HEK293 (cell line): ENCODE measurements around the gene PCDH1.

Experiments used
- CTCF ChIA-PET: fragments of 350-600 bp; formaldehyde crosslinking; extraction: SDS; loops from one replicate; lab custom pipeline; 2021; ENCODE audit warnings: antibody characterized with exemption; lab: Yijun Ruan, JAX
- POLR2A ChIA-PET: fragments of 300-600 bp; formaldehyde crosslinking; extraction: SDS; loops from one replicate; lab custom pipeline; 2020; ENCODE audit warnings: antibody characterized with exemption, inconsistent platforms; lab: Yijun Ruan, JAX
- H3K27ac ChIP-seq: fragments of 200-500 bp; sonication (Bioruptor generic); 2 replicates; pipeline ENCODE4 v1.5.1; 2014; ENCODE audit warnings: low read depth, low read length, control low read depth, inconsistent platforms; ENCODE audit errors: extremely low read depth
- H3K36me3 ChIP-seq, 2 experiments: fragments of 200-500 bp in 1 of 2; sonication (Bioruptor generic) in 1 of 2; 1 replicate in 1 of 2; 2 replicates in 1 of 2; pipeline ENCODE4 v1.5.1; 2014 to 2017; ENCODE audit warnings: inconsistent platforms in 2 of 2, low read length in 2 of 2; ENCODE audit not compliant: control insufficient read depth in 2 of 2, insufficient read depth in 1 of 2
- H3K4me1 ChIP-seq: fragments of 200-500 bp; sonication (Bioruptor generic); 2 replicates; pipeline ENCODE4 v1.5.1; 2014; ENCODE audit warnings: mild to moderate bottlenecking, low read length, inconsistent platforms; ENCODE audit not compliant: control insufficient read depth, insufficient read depth
- H3K4me3 ChIP-seq: 2 replicates; pipeline ENCODE4 v1.5.1; 2011; ENCODE audit warnings: low read depth, mild to moderate bottlenecking, control low read depth, low read length, moderate library complexity
- H3K9me3 ChIP-seq: fragments of 200-500 bp; sonication (Bioruptor generic); 2 replicates; pipeline ENCODE4 v1.5.1; 2014; ENCODE audit warnings: low read depth, low read length, inconsistent platforms; ENCODE audit not compliant: control insufficient read depth, insufficient read depth
- GLI4 ChIP-seq: fragments of 450-650 bp; formaldehyde crosslinking; IDR thresholded peaks from 2 replicates; pipeline ENCODE4 v1.5.1; 2016; ENCODE audit warnings: missing biosample characterization, missing genetic modification characterization
- INSM2 ChIP-seq: fragments of 450-650 bp; formaldehyde crosslinking; IDR thresholded peaks from 2 replicates; pipeline ENCODE4 v1.5.1; 2016; ENCODE audit warnings: missing biosample characterization, missing genetic modification characterization
- KLF10 ChIP-seq: fragments of 450-650 bp; IDR thresholded peaks from 2 replicates; pipeline ENCODE4 v1.5.1; 2018; ENCODE audit warnings: missing biosample characterization, mild to moderate bottlenecking, missing genetic modification characterization
- SALL2 ChIP-seq: fragments of 450-650 bp; formaldehyde crosslinking; IDR thresholded peaks from 2 replicates; pipeline ENCODE4 v1.5.0; 2017; ENCODE audit warnings: missing biosample characterization, mild to moderate bottlenecking, missing genetic modification characterization, borderline replicate concordance
- WT1 ChIP-seq: fragments of 450-650 bp; formaldehyde crosslinking; IDR thresholded peaks from 2 replicates; pipeline ENCODE4 v1.5.1; 2016; ENCODE audit warnings: missing biosample characterization, missing genetic modification characterization
- ZBTB11 ChIP-seq: fragments of 450-650 bp; formaldehyde crosslinking; conservative IDR thresholded peaks from 2 replicates; pipeline ENCODE4 v1.5.1; 2016; ENCODE audit warnings: low read depth, missing biosample characterization, missing genetic modification characterization
- ZBTB49 ChIP-seq: fragments of 450-650 bp; formaldehyde crosslinking; IDR thresholded peaks from 2 replicates; pipeline ENCODE4 v1.5.1; 2016; ENCODE audit warnings: missing biosample characterization, missing genetic modification characterization, low read depth
- ZNF248 ChIP-seq: fragments of 450-650 bp; formaldehyde crosslinking; IDR thresholded peaks from 2 replicates; pipeline ENCODE4 v1.5.1; 2017; ENCODE audit warnings: missing biosample characterization, missing genetic modification characterization
- ZNF266 ChIP-seq: fragments of 450-650 bp; formaldehyde crosslinking; IDR thresholded peaks from 2 replicates; pipeline ENCODE4 v1.5.1; 2016; ENCODE audit warnings: missing biosample characterization, missing genetic modification characterization, low read depth
- ZNF311 ChIP-seq: fragments of 450-650 bp; formaldehyde crosslinking; IDR thresholded peaks from 2 replicates; pipeline ENCODE4 v1.5.1; 2017; ENCODE audit warnings: missing biosample characterization, missing genetic modification characterization, borderline replicate concordance
- ZNF366 ChIP-seq: fragments of 450-650 bp; formaldehyde crosslinking; conservative IDR thresholded peaks from 2 replicates; pipeline ENCODE4 v1.5.1; 2016; ENCODE audit warnings: missing biosample characterization, missing genetic modification characterization
- ZNF37A ChIP-seq: fragments of 450-650 bp; IDR thresholded peaks from 2 replicates; pipeline ENCODE4 v1.5.1; 2018; ENCODE audit warnings: missing biosample characterization, missing genetic modification characterization
- ZNF394 ChIP-seq: fragments of 450-650 bp; formaldehyde crosslinking; IDR thresholded peaks from 2 replicates; pipeline ENCODE4 v1.5.1; 2016; ENCODE audit warnings: missing biosample characterization, missing genetic modification characterization, mild to moderate bottlenecking, moderate library complexity, borderline replicate concordance
- ZNF473 ChIP-seq: fragments of 450-650 bp; formaldehyde crosslinking; IDR thresholded peaks from 2 replicates; pipeline ENCODE4 v1.5.1; 2017; ENCODE audit warnings: missing biosample characterization, missing genetic modification characterization
- ZNF510 ChIP-seq: fragments of 450-650 bp; formaldehyde crosslinking; IDR thresholded peaks from 2 replicates; pipeline ENCODE4 v1.5.1; 2018; ENCODE audit warnings: mild to moderate bottlenecking, missing genetic modification characterization, missing biosample characterization; ENCODE audit not compliant: insufficient replicate concordance
- ZNF621 ChIP-seq: fragments of 450-650 bp; formaldehyde crosslinking; IDR thresholded peaks from 2 replicates; pipeline ENCODE4 v1.5.1; 2017; ENCODE audit warnings: missing biosample characterization, missing genetic modification characterization
- ZNF623 ChIP-seq: fragments of 450-650 bp; formaldehyde crosslinking; IDR thresholded peaks from 2 replicates; pipeline ENCODE4 v1.5.1; 2016; ENCODE audit warnings: missing biosample characterization, missing genetic modification characterization
- ZNF624 ChIP-seq: fragments of 450-650 bp; formaldehyde crosslinking; IDR thresholded peaks from 2 replicates; pipeline ENCODE4 v1.5.1; 2017; ENCODE audit warnings: missing biosample characterization, missing genetic modification characterization
- ZNF639 ChIP-seq: fragments of 450-650 bp; formaldehyde crosslinking; IDR thresholded peaks from 2 replicates; pipeline ENCODE4 v1.5.1; 2016; ENCODE audit warnings: missing biosample characterization, missing genetic modification characterization
- ZNF660 ChIP-seq: fragments of 450-650 bp; IDR thresholded peaks from 2 replicates; pipeline ENCODE4 v1.5.1; 2018; ENCODE audit warnings: missing biosample characterization, mild to moderate bottlenecking, missing genetic modification characterization
- ZNF701 ChIP-seq: fragments of 450-650 bp; formaldehyde crosslinking; IDR thresholded peaks from 2 replicates; pipeline ENCODE4 v1.5.1; 2016; ENCODE audit warnings: missing biosample characterization, missing genetic modification characterization
- ZNF704 ChIP-seq: fragments of 450-650 bp; formaldehyde crosslinking; IDR thresholded peaks from 2 replicates; pipeline ENCODE4 v1.5.1; 2016; ENCODE audit warnings: missing biosample characterization, missing genetic modification characterization
- ZNF785 ChIP-seq: fragments of 450-650 bp; formaldehyde crosslinking; IDR thresholded peaks from 2 replicates; pipeline ENCODE4 v1.5.1; 2016; ENCODE audit warnings: missing biosample characterization, missing genetic modification characterization
- ZSCAN30 ChIP-seq: fragments of 450-650 bp; IDR thresholded peaks from 2 replicates; pipeline ENCODE4 v1.5.1; 2018; ENCODE audit warnings: missing biosample characterization, mild to moderate bottlenecking, missing genetic modification characterization, moderate library complexity
- ZXDB ChIP-seq: fragments of 450-650 bp; formaldehyde crosslinking; IDR thresholded peaks from 2 replicates; pipeline ENCODE4 v1.5.1; 2016; ENCODE audit warnings: missing biosample characterization, missing genetic modification characterization

Gene PCDH1

GRCh38 chr5:141923448-141924313 is 45.5 kb upstream of the PCDH1 start, which contains the start of gene DELE1:
Gene DELE1, plus strand, starts transcription at chr5:141923871. Its CDS starts 71 bp downstream, at chr5:141923942.
- Histone ChIP-seq H3K4me3 (peak within 1 kb of the TSS; percentile 94), H3K36me3 (peaks cover 24 to 38% of the 10 kb centered on the region in 2 experiments), H3K9me3 (no peaks in the 10 kb centered on the region), H3K27ac (peak within 1 kb of the TSS; percentile 80), H3K4me1 (no peaks in the 10 kb centered on the region)
- POLR2A ChIA-PET, result interaction anchor here (0.6 to 1.8 kb wide), 28 partner anchors 8 to 305 kb away, joined by 3 to 19 read pairs (median 4); partner anchors contain the start of genes ARAP3, DIAPH1, HDAC3 and PCDH1
- CTCF ChIA-PET, result interaction anchor here (0.5 to 1.9 kb wide), 13 partner anchors 21 to 367 kb away, joined by 3 to 15 read pairs (median 4); partner anchors contain the start of genes PCDH1 and RNF14
- TF ChIP-seq ZNF704 (tag by site-specific recombination), result no peak
- TF ChIP-seq ZNF37A (tag by site-specific recombination), result no peak
- no peak; the same call in 1 of the 2 replicates for TF ChIP-seq KLF10 (tag by site-specific recombination)
- TF ChIP-seq ZNF266, result no peak
- no peak for TF ChIP-seq ZNF248 (tag by site-specific recombination)
- TF ChIP-seq ZSCAN30, result 0 out of 2 replicates have a peak, but pooled peaks have one; percentile 37
- no peak for TF ChIP-seq ZNF621
- peak; percentile 49; the same call in 1 of the 2 replicates for TF ChIP-seq INSM2 (tag by site-specific recombination)
- TF ChIP-seq GLI4 (tag by site-specific recombination), result no peak
- no peak for TF ChIP-seq ZNF510 (tag by site-specific recombination)
- no peak for TF ChIP-seq SALL2
- 0 out of 2 replicates have a peak, but pooled peaks have one; percentile 18 for TF ChIP-seq WT1 (tag by site-specific recombination)
- no peak for TF ChIP-seq ZNF623
- TF ChIP-seq ZNF624 (tag by site-specific recombination), result no peak
- TF ChIP-seq ZNF394, result no peak
- TF ChIP-seq ZNF785 (tag by site-specific recombination), result no peak
- TF ChIP-seq ZBTB11 (tag by site-specific recombination), result peak; percentile 95
- TF ChIP-seq ZNF311 (tag by site-specific recombination), result no peak
- no peak for TF ChIP-seq ZNF701 (tag by site-specific recombination)
- TF ChIP-seq ZBTB49 (tag by site-specific recombination), result no peak
- no peak for TF ChIP-seq ZNF366
- TF ChIP-seq ZNF473 (tag by site-specific recombination), result no peak
- TF ChIP-seq ZXDB, result peak; percentile 91
- TF ChIP-seq ZNF660 (tag by site-specific recombination), result peak; percentile 68; the same call in 1 of the 2 replicates
- no peak for TF ChIP-seq ZNF639
